ENCODE measurements around the gene OVCA2.

Gene OVCA2

DNA sequence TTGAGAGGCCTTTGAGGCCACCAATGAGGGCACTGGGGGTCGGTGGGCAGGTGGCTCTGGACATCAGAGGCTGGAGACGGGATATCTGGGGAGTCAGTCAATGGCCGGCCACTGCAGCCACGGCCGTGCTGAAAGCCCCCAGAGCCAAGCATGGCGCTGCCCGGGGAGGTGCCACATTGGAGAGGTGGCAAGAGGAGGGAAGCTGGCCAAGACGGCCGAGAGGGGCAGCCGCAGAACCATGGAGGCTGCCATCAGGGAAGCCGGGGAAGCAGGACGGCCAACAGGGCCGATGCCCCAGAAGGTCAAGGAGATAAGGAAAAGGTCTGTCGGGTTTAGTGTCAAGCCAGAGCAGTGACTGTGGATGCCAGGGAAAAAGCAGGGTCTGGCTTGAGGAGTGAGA, 26.5 kb upstream of the OVCA2 start:
- no peak for DNase-seq

DNA sequence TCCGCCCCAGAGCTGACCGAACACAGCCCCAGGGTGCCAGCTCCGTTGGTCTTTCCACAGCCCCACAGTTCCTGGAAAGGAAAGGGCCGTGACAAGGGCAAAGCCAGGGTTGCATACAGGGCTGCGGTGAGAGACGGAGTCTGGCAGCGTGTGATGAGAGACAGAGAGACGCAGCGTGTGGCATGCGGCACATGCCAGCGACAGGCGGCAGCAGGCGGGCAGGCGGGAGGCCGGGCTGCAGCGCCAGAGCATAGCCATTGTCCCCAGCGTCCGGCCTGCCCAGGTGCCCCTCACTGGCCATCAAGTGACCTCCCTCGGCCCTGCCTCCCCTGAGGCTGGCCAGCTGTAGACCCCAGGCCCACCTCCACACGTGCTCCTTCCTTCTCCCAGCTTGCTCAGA, 25.3 kb upstream of the OVCA2 start:
- no peak for DNase-seq

DNA sequence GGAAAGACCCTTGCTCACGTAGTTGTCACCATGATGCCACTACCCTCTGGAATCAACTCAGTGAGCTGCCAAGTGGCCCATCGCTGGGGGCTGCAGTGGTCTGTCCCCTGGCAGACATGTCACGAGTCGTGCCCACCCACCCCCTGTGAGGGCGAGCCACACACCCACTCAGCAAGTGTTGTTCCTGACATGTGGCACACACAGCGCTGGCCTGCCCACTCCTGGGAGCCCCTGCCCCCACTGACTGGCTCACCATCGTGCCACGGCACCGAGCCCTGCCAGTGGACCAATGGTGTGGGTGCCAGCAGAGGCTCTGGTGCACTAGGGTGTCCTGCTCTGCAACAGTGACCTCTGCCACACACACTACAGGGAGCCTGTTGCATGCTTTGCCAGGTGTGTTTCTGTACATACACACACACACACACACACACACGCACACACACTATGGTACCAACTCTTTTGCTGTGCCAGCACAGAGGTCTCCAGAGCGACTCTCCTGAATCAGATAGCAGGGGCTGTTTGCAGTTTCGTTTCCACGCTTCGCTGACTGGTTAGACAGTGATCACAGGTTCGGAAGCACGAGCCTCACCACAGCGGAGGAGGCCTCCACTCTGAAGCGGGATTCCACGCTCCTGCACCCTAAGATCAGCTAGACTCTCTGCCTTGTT, 24.4 kb upstream of the OVCA2 start:
- DNase-seq: no peak

DNA sequence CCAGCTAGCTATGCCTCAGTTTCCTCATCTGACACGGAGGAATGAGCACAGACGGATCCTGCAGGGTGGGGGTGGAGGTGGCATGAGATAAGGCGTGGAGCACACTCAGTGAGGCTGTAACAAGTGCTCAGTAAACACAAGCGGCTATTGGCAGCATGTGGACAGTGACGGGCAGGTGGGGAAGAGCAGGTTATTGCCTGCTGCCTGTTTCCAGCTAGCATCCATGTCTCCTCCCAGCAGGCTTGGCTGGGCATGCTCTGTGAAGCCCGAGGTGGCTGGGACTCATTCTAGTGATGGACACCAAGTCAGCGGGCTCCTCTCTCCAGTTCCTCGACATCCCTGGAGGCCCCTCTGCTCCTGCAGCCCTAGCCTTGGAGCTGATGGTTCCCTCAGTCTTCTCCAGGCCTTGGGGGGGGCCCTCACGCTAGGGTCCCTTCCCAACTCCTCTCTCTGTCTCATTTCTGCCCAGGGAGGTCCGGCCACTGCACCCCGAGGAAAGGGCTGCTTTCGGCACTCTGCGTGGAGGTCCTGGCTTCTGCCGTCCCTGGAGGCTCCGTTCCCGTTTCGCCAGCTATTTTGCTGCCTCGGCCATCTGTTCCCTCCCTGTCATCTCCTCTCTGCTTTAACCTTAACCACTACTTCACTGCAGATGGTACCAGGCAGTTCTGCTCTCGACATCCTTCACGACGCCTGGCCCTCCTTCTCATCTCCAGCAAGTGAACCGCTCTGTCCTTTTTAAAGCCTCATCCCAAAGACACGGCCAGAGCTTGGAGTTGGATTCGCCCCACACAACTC, 22.9 kb upstream of the OVCA2 start:
- DNase-seq: peak; percentile 83

DNA sequence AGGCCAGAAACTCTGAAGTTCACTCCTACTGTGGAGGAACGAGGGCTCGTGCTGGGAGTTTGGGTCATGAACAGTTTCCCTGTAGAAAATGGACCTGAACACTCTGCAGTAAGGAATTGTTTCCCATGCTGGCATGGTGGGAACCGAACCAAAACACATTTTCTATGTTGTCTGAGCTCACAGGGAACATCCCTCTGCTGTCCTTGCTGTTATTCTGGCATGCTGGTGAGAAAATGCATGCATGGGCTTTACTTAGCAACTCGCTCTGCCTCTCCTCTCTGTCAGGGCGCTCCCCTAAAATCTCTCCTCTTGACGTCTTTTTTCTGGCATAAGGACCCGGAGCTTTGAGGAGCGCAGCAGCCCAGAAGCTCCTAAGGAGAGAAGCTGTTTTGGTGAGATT, 22.1 kb upstream of the OVCA2 start:
- DNase-seq: no peak

DNA sequence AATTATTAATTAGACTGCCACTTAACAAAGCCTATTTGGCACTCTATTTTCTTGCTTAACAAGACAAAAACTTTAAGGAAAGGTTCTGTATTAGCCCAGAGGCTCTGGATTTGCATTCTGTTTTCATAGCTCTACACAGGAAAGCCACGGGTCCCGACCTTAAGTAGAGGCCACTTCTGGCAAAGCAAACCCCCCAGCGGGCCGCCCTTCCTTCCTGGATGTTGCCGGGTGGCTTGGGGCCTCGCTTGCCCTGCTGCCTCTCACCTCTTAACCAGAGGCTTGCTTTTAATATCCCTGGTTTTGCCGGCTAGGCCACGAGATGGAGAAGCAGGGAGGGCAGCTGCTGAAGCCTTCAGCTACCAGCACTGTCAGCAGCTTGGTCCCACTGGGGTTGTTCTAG, 21.1 kb upstream of the OVCA2 start:
- DNase-seq: no peak

DNA sequence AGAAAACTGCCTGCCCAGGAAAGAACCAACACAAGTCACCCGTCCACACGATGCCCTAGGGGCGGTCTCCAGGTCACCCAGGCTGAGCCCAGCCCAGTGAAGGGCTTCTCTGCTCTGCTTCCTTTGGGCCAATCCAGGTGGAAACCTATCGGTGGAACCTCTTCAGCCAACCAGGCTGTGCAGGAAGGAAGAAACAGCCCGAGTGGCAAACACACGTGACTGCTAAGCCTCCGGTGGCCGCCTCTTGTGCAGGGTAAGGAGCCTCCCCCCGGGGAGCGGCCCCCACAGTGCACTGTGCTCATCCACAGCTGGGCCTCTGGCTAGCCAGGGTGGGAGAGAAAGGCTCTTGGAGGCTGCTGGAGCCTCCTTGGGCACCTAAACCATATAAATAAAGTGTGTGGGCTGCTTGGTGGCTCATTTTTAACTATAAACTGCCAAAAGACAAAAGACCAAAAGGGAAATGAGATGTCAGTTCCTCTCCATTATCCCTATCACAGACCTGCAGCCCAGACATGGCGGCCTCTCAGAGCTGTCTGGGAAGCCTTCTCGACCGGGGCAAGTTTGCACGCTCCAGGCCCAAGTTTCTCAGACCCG, 19.1 kb upstream of the OVCA2 start:
- no peak for DNase-seq

DNA sequence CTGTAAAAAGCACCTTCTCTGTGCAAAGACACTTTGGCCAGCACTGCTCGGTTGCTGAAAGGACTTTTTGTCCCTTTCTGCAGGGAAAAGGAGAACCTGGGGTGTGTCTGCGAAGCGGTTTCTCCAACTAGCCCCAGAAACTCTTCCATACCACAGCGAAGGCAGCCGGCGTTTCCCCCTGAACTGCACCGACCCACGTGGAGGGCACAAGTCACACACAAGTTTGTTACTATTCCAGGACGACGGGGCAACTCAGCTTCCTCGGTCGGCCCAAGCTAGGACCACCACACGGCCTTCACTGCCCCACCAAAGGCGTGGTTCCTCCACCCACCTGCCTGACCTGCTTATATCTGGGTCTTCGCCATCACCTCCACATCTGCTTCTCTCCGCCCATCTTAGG, 18.6 kb upstream of the OVCA2 start:
- no peak for DNase-seq

DNA sequence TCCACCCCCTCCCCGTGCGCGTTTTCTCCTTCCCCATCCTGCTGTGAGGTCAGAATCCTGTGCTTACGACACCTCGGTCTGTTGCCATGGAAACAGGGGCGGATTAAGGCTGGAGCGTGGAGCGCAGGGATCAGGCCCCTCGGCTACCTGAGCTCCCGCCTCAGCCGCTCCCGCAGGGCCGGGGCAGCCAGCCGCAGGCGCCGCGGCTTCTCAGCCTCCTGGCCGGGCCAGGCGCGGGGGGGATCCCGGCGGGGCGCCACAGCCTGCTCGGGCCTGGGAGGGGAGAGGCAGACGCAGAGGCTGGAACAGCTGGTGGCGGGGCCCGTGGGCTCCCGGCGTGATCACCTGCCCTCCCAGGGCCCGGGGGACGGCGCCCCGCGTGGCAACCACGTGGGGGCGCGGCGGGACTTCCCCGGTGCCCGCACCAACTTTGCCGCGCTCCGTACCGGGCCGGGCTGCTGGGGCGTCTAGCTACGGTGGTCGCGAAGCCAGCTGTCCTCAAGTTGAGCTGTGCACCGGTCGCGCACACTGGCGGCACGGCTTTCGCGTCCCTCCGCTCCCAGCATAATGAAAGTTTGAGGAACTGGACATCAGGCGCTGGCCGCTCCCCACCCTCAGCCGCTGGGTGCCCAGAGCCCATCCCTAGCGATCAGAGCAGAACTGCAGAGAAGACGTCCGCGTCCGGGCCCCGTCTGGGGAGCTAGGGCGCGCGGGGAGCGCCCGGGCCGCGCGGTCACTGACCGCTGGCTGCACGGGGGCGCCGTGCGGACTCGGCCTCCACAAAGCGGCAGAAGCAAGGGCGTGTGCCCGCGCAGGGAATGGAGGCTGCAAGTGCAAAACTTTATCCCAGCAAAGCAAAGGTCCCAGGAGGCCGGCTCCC, 17.9 kb upstream of the OVCA2 start:
- DNase-seq: peak; percentile 94

DNA sequence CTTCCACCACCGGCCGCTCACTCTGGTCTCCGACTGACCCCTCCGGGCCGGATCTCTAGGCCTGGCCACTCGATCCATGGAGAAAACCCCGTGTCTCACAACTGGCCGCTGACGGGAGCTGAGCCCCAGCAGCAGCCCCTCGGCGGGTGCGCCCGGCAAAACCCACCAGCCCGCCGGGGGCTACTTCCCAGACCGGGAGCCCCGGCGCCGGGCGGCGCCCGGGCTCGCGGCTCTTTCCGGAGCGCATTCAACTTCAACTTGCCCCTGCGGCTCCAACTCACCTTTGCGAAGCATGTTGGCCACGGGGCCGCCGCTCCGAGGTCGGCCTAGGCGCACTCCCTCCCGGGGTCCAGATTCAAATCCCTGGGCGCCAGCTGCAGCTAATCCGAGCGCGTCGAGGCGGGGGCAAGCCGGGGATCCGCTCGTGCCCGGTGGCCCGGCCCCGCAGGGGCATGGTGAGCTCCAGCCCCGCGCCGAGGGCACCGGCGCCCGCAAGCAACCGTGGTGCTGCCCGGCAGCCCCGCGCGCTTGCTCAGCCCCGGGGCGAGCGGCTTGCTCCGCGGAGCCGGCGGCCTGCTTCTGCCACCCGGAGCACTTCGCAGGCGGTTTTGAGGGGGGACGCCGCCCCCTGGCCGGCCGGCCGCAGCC, 17.1 kb upstream of the OVCA2 start:
- DNase-seq: peak; percentile 60

DNA sequence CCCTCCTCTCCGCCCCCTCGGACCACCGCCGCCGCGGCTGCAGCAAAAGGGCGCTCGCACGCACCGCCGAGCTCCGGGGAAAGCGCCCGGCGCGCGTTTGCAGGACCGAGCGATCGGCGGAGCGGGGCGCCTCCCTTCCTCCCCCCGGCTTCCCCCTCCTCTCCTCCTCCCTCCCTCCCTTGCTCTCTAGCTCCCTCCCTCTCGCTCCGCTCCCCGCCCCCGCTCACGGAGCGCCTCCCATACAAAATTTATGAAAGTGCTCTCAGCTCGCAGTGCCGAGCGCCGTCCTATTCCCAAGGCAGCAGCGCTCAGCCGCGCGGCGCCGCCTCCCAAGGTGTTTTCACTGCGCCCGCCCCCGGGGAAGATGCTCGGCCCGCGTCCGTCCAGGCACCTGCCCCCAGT, 16.6 kb upstream of the OVCA2 start, which contains the start of gene RTN4RL1:
Gene RTN4RL1, minus strand, starts transcription at position 115 of the 402 bp plus-strand sequence. CDS start 469 bp downstream, outside the sequence.
- DNase-seq: peak; percentile 95

DNA sequence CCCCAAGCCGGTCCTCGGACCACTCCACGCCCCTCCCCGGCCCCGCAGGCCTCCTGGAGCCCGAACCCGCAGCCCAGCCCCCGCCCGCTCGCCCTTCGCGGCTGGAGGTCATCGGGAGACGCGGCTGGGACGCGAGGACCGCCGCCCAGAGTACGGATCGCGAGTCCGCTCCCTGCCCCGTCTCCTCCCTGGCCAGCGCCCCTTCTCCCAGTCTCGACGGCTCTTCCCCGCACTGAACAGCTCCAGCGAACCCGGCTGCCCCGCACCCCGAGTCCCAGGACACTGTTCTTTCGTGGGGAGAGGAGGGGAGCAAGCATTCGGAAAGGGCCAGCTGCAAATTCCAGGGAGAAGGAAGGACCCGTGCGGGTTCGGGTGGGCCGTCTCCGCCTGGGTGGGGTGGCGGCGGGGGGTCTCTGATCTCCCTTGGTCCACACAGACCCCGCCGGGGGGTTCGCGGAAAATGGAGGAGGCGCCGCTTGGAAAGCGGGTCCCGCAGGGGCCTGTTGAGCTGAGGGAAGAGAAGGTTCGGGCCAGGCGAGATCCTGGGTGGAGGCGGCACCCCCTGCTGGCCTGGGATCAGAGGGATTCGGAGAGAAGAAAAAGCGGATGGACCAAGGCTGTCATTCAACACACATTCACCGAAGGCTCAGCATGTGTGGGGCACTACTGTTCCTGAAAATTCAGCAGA, 16.1 kb upstream of the OVCA2 start:
- peak; percentile 95 for DNase-seq

DNA sequence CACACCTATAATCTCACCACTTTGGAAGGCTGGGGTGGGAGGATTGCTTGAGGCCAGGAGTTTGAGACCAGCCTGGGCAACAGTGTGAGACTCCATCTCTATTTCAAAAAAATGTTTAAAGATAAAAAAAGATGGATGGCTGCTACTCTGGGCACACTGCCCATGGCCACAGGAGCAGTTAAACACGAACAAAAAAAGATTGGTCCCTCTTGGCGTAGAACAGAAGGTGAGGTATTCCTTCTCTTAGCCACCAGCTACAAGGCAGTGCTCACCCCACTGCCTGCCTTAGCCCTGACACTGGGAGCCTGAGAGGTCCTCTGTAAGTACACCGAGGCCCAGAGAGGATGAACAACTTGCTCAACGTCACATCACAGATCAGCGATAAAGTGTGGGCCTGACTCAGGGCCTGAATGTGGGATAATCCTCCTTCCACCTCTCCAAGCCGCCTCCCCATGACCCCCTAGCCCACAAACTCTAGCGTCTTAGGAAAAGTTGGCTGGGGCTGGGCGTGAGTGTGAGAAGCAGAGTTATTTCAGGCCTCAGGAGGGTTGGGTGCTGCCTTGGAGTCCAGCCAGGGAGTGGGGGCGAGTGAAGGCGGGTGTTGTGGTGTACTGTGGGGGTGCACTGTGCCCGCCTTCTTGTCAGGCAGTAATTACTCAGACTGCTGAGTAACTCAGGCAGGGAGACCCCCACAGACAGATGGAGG, 14.1 kb upstream of the OVCA2 start:
- no peak for DNase-seq

DNA sequence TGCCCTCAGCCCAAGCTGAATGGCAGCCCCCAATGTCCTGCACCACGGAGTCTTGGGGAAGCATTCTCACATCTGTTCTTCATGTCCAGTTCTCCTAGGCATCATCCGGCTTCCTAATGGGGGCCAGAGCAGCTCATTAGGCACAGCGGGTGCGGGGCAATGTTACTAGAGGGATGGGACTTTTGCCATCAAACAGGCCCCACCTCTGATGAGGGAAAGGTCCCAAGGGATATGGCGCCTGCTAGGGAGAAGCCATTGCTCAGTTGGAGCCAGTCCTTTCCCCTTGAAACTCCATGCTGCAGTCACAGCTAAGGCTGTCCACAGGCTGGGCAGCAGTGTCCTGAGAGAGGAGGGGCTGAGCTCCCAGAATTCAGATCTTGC, 13.6 kb upstream of the OVCA2 start:
- DNase-seq: peak; percentile 56

DNA sequence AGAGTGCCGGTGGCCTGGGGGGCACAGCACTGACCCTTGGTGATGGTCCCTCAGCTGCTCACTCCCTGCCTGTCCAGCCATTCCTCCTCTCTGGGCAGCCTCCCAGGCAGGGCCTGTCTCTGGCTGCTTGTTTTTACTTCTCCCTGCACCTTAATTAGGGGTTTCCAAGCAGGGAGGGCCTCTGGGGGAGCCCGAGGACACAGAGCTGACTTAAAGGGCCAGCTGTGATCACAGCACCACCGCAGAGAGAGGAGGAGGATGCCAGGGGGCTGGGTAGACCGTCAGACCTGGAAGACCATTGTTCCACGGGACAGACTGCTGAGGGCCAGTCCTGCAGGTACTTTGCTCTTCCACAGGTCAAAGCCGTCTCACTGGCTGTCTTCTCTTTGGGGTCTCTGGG, 13.1 kb upstream of the OVCA2 start:
- DNase-seq: peak; percentile 51

DNA sequence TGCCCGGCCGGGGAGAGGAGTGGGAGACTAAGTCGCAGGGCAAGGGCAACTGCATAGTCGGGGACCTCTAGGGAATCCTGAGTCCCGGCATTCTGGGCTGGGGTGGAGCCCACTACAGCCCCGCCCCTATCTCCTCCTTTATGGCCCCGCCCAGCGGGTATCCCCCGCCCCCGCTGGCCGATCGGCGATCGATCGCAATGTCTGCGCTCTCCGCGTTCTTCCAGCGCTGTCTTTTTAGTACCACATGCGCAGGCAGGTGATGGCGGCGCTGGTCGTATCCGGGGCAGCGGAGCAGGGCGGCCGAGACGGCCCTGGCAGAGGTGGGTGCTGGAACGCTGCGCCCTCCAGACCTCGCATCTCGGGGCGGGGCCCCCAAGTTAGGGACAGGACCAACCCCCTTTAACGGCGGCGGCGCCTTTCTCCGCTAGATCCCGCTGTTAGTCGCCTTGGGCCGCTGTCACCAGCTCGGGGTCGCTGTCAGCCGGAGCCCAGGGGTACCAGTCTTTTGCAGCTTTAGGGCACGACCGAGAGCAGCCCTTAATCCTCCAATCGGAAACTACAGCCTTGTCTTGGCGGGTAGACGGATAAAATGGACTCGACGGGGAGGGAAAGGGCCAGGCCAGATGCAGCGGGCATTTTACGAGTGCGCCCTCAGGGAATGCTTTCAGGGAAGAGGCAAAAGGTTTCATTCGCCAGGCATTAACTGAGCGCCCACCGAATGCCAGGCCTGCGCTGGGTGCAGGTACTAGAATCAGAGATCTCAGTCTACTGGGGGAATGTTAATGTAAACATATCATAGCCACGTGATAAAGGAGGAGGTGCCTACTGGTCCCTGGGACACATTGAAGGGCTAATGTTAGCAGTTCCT, 11.7 kb upstream of the OVCA2 start, which contains the start of gene DPH1:
Gene DPH1, plus strand, starts transcription at position 243 of the 868 bp plus-strand sequence. Its CDS starts 17 bp downstream, at position 260.
- DNase-seq: peak; percentile 98

DNA sequence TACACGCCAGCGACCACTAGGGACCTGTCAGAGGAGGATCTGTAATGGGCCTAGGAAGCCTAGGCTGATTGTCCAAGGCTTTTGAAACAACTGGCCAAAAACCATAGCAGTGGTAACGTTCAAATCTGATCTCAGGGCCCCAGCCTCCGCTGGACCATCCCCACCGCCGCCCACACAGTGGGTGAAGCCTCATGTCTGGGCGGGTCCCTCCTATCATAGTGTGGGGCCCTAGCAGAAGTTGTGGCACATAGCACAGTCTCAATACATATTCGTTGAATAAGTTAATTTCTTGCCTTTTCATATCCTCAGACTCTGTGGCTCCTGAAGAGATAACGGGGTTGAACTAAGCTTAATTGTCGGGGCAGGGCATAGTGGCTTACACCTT, 11.1 kb upstream of the OVCA2 start:
- DNase-seq: no peak

DNA sequence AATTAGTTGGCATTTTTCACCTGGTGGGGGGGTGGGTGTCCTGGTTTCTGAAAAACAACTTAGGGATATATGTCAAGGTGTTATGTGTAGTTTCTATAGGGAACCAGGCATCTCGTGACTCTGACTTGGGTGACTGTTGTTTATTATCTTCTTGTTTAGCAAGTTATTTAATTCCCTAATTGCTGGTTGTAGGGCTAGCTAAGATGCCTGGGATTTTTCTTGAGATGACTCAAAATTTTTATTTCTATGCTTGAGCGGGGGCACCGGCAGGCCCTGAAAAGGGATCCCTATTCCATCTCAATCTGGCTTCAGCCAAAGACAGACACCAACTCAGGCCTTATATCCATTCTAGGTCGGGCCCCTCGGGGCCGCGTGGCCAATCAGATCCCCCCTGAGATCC, 8.7 kb upstream of the OVCA2 start:
- DNase-seq: no peak

DNA sequence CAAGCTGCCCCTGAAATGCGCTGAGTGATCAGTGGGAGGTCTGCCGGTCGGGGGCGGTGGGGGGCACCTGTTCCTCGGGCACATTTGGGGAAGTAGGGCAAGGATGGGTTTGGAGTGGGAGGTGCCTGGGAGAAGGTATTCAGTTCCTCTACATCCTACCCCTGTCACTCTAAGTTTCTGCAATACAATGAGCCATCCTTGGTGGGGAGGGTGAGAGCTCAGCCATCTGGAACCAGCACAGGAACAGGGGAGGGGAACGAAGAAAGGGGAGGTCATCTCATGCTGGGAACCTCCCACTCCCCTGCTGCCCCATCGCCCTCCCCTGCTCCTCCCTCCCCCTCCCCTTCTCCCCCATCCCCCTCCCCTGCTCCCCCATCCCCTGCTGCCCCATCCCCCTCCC, 7.7 kb upstream of the OVCA2 start:
- DNase-seq: peak; percentile 84

Measured in NCI-H82 (cell line).